Measurements from ENCODE around the gene ADAMTS17.

ADAMTS17 gene

GRCh38 chr15:100016632-100017031 lies 325.1 kb downstream of the ADAMTS17 start:
- H3K36me3 Mint-ChIP-seq, result no peaks in the 10 kb centered on the region
- H3K4me1 Mint-ChIP-seq, result no peaks in the 10 kb centered on the region
- DNase-seq (ENCODE audit: low spot score in 2 of 2) (no peak), ATAC-seq (no peak)
- H3K27ac Mint-ChIP-seq, result no peak overlapping the region
- H3K4me3 Mint-ChIP-seq, result no peak overlapping the region
- no peaks in the 10 kb centered on the region for H3K9me3 Mint-ChIP-seq

DNA sequence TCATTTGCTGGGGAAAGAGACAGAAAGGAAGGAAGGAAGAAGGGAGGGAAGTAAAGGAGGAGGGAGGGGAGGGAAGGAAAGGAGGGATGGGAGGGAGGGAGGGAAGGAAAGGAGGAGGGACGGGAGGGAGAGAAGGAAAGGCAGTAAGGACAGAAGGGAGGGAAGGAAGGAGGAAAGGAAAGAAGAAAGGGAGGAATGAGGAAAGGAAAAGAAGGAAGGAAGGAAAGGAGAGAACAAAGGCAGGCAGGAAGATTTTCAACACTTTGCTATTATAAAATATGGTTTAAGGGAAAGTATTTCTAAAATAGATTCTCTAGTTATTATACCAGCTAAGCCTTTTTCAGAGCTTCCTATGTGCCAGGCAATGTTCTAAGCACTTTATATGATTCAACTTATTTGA lies 330.5 kb downstream of the ADAMTS17 start:
- Mint-ChIP-seq H3K27ac (no peak overlapping the region), H3K36me3 (no peaks in the 10 kb centered on the region), H3K9me3 (no peaks in the 10 kb centered on the region), H3K4me3 (no peak overlapping the region), H3K4me1 (no peaks in the 10 kb centered on the region)
- DNase-seq (ENCODE audit: low spot score in 2 of 2) (no peak), ATAC-seq (no peak)

- Mint-ChIP-seq H3K4me1 (no peaks in the 10 kb centered on the region), H3K36me3 (no peaks in the 10 kb centered on the region), H3K9me3 (no peaks in the 10 kb centered on the region), H3K27ac (no peak overlapping the region), H3K4me3 (no peak overlapping the region)
- ATAC-seq, result no peak
- no peak for DNase-seq (ENCODE audit: low spot score in 2 of 2)
Observed at GRCh38 chr15:100009372-100009771, 332.4 kb downstream of the ADAMTS17 start.

DNA sequence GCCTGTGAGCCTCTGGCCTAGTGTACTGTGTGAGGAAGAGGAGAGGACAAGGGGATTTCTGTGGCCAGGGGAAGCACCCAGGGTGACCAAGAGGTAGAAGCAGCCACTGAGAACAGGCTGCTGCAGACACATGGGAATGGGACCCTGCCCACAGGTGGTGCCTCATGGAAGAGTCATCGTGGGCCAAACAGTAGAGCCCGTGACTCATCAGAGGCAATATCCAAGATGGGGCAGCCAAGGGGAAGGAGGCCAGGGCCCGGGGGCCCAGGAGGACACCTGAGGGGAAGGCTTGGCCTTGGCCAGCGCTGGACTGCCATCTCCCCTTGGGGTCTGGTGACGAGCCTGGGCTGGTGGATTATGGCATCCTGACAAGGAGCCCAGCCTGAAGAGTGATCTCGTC lies 333.5 kb downstream of the ADAMTS17 start:
- H3K9me3 Mint-ChIP-seq, result peaks cover 3% of the 10 kb centered on the region
- no peak overlapping the region for H3K27ac Mint-ChIP-seq
- ATAC-seq, result peak; percentile 55

DNA sequence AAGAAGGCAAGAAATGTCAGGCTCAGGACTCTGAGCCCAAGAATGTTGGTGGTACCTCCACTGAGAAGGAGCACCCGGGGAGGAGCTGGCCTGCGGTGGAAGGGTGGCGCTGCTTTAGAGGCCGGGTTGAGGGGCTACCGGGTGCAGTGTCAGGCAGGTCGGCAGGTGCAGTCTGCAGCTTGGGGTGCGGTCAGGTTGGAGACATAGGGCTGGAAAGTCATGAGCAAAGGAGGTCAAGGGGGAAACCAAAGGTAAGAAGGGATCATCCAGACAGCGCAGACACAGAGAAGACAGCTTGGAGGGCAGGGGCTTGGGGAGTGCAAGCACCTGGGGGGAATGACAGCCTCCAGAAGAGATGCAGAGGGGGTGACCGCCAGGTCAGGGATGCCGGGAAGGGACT lies 334.2 kb downstream of the ADAMTS17 start:
- H3K27ac Mint-ChIP-seq, result no peak overlapping the region
- ATAC-seq, result no peak

More for the DNA sequence above, 333.5 kb downstream of the ADAMTS17 start:
- Mint-ChIP-seq H3K4me1 (no peaks in the 10 kb centered on the region), H3K36me3 (no peaks in the 10 kb centered on the region), H3K4me3 (no peak overlapping the region)
- no peak for DNase-seq (ENCODE audit: low spot score in 2 of 2)

DNA sequence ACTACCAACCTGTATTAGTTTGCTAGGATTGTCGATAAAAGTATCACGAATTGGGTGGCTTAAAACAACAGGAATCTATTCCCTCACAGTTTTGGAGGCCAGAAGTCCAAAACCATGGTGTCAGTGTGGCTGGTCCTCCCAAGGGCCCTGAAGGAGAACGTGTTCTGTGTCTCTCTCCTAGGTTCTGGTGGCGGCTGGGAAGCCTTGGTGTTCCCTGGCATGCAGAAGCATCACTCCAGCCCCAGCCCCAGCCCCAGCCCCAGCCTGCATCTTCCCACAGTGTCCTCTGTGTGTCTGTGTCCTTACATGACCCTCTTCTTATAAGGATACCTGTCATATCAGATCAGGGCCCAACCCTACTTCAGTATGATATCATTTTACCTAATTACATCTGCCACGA lies 336.1 kb downstream of the ADAMTS17 start:
- Mint-ChIP-seq H3K27ac (no peak overlapping the region), H3K9me3 (peaks cover 3% of the 10 kb centered on the region), H3K4me1 (no peaks in the 10 kb centered on the region), H3K4me3 (no peak overlapping the region), H3K36me3 (no peaks in the 10 kb centered on the region)
- DNase-seq (ENCODE audit: low spot score in 2 of 2) (no peak), ATAC-seq (no peak)

More for the DNA sequence above, 334.2 kb downstream of the ADAMTS17 start:
- Mint-ChIP-seq H3K4me1 (no peaks in the 10 kb centered on the region), H3K36me3 (no peaks in the 10 kb centered on the region), H3K9me3 (peaks cover 3% of the 10 kb centered on the region), H3K4me3 (no peak overlapping the region)
- DNase-seq (ENCODE audit: low spot score in 2 of 2), result no peak

DNA sequence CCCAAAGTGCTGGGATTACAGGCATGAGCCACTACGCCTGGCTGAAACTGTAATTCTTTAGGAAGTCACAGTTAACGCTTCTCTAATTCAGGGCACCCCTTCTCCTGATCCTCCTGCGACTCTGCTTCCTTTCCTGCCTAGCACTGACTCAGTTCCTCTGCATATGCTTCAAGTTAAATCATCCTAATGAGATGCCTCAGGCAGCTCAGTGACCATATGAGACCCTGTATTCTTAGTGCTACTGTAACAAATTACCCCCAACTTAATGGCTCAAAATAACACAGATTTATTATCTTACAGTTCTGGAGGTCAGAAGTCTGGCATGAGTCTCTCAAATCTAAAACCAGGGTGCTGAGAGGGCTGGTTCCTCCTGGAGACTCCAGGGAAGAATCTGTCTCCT lies 336.8 kb downstream of the ADAMTS17 start:
- DNase-seq (ENCODE audit: low spot score in 2 of 2), result no peak
- H3K36me3 Mint-ChIP-seq, result no peaks in the 10 kb centered on the region
- ATAC-seq, result no peak
- no peak overlapping the region for H3K27ac Mint-ChIP-seq
- H3K4me1 Mint-ChIP-seq, result no peaks in the 10 kb centered on the region
- H3K4me3 Mint-ChIP-seq, result no peak overlapping the region
- H3K9me3 Mint-ChIP-seq, result peaks cover 3% of the 10 kb centered on the region

DNA sequence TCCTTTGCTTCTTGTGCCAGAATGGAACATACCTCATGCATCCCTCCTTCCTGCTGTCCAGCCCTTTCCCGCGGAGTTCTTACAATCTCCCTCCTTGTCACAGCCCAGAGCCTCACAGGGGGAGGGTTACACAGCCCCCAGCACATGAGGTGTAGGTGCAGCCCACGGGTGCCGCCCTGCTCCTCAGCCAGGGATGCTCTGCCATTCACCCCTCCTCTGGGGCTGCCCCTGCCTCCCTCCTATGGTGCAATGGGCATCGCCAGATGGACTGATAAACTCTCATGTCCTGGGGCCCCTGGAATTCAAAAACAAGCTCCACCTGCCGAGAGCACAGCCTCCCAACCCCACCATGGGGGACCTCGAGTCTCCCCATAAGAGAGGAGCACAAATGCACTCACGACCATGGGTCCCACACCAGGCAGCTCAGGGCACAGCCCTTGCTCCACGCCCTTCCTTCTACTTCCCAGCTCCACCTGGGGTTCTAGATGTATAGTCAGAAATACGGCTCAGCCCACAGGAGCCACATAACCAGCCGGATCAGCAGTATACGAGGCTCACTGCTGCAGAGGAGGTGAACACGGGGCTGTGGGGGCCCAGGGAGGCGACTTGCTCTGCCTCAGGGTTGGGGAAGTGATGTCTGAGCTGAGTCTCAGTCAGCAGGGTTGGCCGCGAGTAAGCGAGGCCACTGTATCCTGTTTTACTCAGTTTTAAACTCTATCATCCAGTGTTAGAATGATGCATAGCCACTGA lies 338.8 kb downstream of the ADAMTS17 start:
- no peaks in the 10 kb centered on the region for H3K36me3 Mint-ChIP-seq
- no peaks in the 10 kb centered on the region for H3K4me1 Mint-ChIP-seq
- no peak for DNase-seq (ENCODE audit: low spot score in 2 of 2)
- peaks cover 3% of the 10 kb centered on the region for H3K9me3 Mint-ChIP-seq
- no peak overlapping the region for H3K4me3 Mint-ChIP-seq
- H3K27ac Mint-ChIP-seq, result no peak overlapping the region
- ATAC-seq, result peak; percentile 29

DNA sequence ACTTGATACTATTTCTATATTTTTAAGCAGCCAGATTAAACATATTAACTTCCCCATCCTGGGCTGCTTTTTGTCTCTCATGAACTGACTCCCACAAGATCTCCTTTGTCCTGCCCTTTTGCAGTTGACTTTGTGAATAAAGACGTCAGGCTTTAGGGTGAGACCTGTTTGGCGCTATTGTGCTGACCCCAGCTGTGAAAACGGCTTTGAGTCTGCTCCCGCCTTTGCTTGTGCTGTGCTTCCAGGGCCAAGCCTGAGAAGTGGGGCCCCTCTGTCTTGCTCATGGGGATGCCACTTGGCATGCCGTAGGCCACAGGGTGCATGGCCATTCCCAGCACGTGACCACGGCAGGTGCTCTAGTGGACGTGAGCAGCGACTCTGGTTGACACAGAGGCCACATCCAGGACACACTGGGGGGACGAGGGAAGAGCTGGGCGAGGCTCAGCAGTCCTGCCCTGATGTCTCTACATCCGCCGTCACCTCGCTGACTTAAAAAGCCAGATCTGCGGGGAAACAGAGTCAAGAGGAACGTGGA lies 339.6 kb downstream of the ADAMTS17 start:
- Mint-ChIP-seq H3K4me1 (no peaks in the 10 kb centered on the region), H3K9me3 (peaks cover 3% of the 10 kb centered on the region), H3K36me3 (no peaks in the 10 kb centered on the region), H3K27ac (no peak overlapping the region), H3K4me3 (no peak overlapping the region)
- DNase-seq (ENCODE audit: low spot score in 2 of 2), result no peak
- no peak for ATAC-seq

- H3K9me3 Mint-ChIP-seq, result peaks cover 3% of the 10 kb centered on the region
- ATAC-seq, result peak; percentile 89
- DNase-seq (ENCODE audit: low spot score in 2 of 2), result no peak
- no peak overlapping the region for H3K27ac Mint-ChIP-seq
- H3K36me3 Mint-ChIP-seq, result no peaks in the 10 kb centered on the region
- H3K4me1 Mint-ChIP-seq, result no peaks in the 10 kb centered on the region
- no peak overlapping the region for H3K4me3 Mint-ChIP-seq
Observed at GRCh38 chr15:100001405-100001804, 340.4 kb downstream of the ADAMTS17 start.

DNA sequence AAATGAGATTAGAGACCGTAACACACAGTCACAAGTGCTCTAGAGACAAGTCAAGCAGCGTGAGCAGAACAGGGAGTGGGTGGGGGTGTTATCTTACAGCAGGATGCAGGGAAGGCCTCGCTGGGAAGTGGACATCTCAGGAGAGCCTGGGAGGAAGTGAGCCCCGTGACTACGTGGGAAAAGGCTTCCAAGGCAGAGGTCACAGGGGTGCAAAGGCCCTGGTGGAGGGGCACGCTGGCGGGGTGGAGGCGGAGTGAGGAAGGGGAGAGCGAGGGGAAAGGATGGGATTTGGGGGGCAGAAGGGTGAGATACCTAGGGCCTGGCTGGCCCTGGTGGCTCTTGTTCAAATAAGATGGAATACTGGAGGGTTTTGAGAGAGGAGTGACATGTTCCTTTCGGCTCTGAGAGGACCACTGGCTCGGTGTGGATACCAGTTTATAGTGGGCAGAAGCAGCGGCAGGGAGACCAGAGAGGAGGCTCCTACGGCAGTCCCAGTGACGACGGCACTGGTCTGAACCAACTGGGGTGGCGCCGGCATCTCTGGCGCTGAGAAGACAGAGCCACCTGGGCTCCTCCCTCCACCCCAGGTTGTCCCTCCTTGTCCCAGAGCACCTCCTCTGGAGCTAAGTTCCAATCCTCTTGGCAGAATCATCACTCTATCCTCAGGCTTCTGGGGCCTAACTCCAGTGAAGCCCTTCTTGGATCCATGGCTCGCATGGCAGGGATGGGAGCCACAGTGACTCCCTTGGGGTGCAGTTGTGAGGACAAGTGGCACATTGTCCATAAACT lies 342.3 kb downstream of the ADAMTS17 start:
- DNase-seq (ENCODE audit: low spot score in 2 of 2) (no peak), ATAC-seq (no peak)
- H3K9me3 Mint-ChIP-seq, result peaks cover 3% of the 10 kb centered on the region
- no peaks in the 10 kb centered on the region for H3K36me3 Mint-ChIP-seq
- H3K4me1 Mint-ChIP-seq, result no peaks in the 10 kb centered on the region
- no peak overlapping the region for H3K4me3 Mint-ChIP-seq
- H3K27ac Mint-ChIP-seq, result no peak overlapping the region

DNA sequence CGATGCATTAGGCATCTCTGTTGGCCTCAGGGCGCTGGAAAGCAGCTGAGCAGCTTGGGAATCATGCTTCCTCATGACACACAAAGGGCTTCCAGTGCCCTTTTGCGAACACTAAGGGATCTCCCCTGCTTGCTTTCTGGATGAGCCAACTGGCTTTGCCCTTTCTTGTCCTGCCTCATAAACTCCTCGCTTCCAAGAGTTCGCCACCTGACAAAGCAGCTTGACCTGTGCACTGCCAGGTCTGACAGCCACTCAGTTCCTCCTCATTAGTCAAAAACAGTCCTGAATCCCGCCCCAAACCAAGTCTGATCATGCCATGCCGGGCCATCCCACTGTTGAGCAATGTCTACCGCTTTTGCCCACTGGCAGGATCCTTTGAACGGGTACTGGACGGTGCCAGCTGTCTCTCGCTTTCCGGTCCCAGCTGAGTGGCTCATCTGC lies 343.1 kb downstream of the ADAMTS17 start:
- Mint-ChIP-seq H3K27ac (no peak overlapping the region), H3K9me3 (peaks cover 3% of the 10 kb centered on the region), H3K4me1 (no peaks in the 10 kb centered on the region), H3K36me3 (no peaks in the 10 kb centered on the region), H3K4me3 (no peak overlapping the region)
- DNase-seq (ENCODE audit: low spot score in 2 of 2) (no peak), ATAC-seq (no peak)

GRCh38 chr15:99997112-99997651 lies 344.6 kb downstream of the ADAMTS17 start:
- no peak for ATAC-seq

DNA sequence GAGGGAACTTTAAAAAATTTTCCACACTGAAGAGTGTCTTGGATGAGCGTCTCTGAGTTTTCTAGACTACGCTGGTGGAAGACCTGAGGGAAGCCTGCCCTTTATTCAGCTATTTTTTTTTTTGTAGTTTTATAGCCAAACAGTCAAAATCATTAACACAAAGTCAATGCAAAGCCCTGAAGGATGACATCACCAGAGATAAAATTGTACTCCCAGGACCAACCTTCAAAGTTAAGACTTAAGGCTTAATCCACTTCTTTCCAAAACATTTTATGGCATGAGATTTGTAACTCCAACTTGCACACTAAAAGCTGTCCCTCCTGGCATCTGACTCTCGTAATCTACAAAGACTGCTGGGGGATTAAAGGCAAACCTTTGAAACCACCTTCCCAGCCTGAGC lies 345.1 kb downstream of the ADAMTS17 start:
- no peaks in the 10 kb centered on the region for H3K36me3 Mint-ChIP-seq
- H3K4me3 Mint-ChIP-seq, result no peak overlapping the region
- no peak for DNase-seq (ENCODE audit: low spot score in 2 of 2)
- no peaks in the 10 kb centered on the region for H3K4me1 Mint-ChIP-seq
- no peak for ATAC-seq
- H3K27ac Mint-ChIP-seq, result no peak overlapping the region
- no peaks in the 10 kb centered on the region for H3K9me3 Mint-ChIP-seq

More at GRCh38 chr15:99997112-99997651, 344.6 kb downstream of the ADAMTS17 start:
- Mint-ChIP-seq H3K27ac (no peak overlapping the region), H3K9me3 (no peaks in the 10 kb centered on the region), H3K4me1 (no peaks in the 10 kb centered on the region), H3K4me3 (no peak overlapping the region), H3K36me3 (no peaks in the 10 kb centered on the region)
- DNase-seq (ENCODE audit: low spot score in 2 of 2), result no peak

DNA sequence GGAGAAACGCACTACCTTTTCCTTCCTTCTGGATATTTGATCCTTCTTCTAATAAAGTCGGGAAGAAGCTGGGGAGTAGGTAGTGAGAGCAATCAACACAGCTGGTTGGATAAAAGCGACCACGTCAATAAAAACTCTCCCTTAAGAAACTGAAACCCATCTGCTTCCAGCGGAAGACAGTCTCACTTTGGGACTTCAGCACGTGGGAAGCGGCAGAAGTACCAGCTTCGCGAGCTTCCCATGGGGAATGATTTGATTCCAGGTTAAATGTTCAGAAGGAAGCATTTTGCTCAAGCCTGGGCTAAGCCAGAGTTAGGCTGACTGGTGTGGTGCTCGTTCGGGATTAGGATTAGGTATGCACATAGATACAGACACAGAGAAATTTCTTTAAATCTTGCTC lies 346.2 kb downstream of the ADAMTS17 start:
- Mint-ChIP-seq H3K36me3 (no peaks in the 10 kb centered on the region), H3K4me3 (no peak overlapping the region), H3K27ac (no peak overlapping the region), H3K9me3 (no peaks in the 10 kb centered on the region), H3K4me1 (no peaks in the 10 kb centered on the region)
- ATAC-seq (no peak), DNase-seq (ENCODE audit: low spot score in 2 of 2) (no peak)

All from stimulated activated effector memory CD8-positive, alpha-beta T cell treated with anti-CD3 and anti-CD28 coated beads, Interleukin-12 subunit alpha, Interleukin-12 subunit beta, amount 100 ng/mL, for 72 hours (primary cell).